GM18511 (cell line): ENCODE measurements around the gene BEAN1.

Source experiments
- ATAC-seq: cut with Tn5 transposase; IDR thresholded peaks from one replicate; pipeline ENCODE4 v1.9.1; 2021; ENCODE audit warnings: mild to moderate bottlenecking, moderate library complexity; ENCODE audit not compliant: unreplicated experiment

BEAN1 gene

DNA sequence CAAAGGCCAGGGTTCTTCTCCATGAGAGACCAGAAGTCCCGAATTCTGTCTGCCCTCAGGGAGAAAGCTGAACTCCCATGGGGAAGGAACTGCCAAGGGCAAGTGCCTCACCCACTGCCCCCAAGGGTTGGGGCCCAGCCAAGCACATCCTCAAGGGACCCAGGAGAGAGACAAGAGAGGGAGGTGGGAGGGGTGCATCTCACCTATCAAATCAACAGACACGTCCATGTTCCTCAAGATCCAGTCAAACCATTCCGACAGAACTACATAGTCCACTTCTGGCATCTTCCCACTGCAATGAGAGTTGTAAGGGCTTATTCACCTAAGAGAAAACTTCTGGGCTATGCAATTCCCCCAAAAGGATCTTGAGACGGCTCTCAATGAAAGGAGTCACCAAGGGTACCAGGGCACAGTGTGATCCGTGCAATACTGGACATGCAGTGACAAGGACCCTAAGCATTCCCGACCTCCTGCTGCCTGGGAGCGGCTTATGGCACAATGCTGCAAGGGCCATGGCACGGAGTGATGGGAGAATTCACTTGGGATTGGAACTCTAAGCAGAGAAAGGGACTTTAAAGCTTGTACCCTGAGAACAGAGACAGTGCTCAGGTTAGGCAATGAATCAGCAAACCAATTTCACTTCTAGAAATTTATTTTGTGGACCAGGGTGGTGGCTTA, 90.6 kb downstream of the BEAN1 start:
- ATAC-seq: no peak

DNA sequence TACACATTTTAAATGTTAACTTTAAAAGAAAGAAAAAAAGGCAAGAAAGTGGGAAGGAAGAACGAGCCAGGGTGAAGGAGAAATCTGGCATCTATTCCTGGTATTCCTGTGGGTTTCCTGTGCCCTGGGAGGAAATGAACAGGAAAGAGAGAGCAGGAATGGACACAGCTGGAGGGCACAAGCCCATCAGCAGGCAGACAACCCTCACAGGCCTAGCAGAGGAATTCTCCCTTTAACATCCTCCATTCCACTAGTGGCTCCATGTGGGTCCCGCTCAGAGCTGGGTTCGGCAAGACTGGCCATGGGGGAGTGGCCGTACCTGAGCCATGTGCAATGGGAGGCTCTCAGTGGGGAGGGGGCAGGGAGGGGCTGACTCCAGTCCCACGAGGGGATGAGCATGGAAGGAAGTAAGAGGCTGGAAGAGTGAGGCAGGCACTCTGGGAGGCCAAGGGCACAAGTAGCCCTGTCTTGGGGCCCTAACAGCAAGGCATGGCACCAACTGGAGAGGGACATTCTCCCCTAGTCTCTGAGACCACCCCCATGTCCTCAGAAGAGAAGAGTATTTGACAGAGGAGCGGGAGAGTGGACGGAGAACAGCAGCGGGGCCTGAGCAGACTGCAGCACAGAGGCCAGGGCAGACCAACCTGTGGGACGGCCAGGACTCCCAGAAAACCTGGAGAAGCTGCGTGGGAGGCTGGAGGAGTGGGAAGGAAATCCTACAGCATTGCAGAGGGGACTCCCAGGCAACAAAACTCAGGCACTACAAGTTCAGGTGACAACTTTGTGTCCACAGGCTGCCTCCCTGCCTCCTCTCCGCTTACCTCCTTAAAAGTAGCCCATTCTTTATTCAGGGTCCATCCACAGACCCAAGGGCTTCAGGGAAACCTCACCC, 92.6 kb downstream of the BEAN1 start:
- ATAC-seq: no peak

- no peak for ATAC-seq
Observed at GRCh38 chr16:66520406-66521170, 93.5 kb downstream of the BEAN1 start.

- ATAC-seq: no peak
Observed at GRCh38 chr16:66521252-66521713, 94.2 kb downstream of the BEAN1 start.

DNA sequence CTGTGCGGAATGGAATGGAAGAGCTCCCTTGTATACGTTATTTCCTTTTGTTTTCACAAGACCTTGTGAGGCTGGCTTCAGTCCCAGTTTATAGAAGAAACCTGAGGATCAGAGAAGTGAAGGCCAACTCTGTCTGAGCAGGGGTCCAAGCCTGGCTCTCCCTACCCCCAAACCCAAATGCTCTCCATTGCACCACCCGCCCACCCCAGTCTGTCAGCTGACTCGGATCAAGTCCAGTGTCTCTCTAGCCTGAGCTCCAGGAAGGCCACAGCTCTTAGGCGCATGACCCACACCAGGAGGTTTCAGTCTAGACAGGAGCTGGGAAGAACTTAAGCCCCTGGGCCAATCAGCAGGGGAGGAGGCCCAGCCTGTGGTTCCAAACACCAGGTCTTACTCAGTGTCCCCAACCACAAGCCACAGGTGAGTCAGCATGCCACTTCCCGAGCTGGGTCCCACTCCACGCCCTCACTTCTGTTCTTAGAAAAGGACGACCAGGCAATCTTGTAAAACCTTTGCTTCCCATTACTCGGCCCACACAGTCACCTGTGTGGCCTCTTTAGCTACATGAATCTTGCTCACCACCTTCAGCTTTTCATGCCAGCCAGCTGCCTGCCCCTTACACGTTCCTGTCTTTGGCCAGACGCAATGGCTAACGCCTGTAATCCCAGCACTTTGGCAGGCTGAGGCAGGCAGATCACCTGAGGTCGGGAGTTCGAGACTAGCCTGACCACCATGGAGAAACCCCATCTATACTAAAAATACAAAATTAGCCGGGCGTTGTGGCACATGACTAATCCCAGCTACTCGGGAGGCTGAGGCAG, 95.1 kb downstream of the BEAN1 start:
- peak; percentile 60 for ATAC-seq

GRCh38 chr16:66522816-66523590, 95.9 kb downstream of the BEAN1 start:
- ATAC-seq: no peak

DNA sequence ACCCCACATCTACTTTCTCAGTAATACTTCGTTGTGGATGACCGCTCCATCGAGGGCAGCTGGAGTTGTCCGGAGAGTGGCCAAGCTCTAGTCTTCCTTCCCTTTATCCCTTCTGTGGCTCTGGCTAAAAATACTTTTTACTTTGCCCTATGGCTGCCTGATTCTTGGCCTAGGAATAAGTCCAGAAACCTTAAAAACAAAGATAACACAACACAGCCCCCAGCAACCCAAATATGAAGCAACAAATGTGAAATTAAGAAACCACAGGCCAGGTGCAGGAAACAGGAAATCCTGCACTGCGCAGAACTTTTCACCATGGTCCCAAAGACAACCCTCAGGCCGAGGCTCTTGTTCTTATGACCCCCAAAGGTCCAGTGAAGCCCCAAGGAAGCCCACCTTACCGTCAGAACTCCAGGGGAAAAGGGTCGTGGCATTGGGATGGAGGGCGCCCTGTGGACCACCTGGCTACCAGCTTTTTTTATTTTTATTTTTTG, 96.8 kb downstream of the BEAN1 start:
- ATAC-seq: peak; percentile 56

GRCh38 chr16:66524601-66525164, 97.6 kb downstream of the BEAN1 start:
- peak; percentile 72 for ATAC-seq

GRCh38 chr16:66525396-66526180, 98.5 kb downstream of the BEAN1 start:
- no peak for ATAC-seq

GRCh38 chr16:66528294-66528693, 101.2 kb downstream of the BEAN1 start:
- ATAC-seq: no peak

- ATAC-seq: no peak
Observed at GRCh38 chr16:66529475-66529874, 102.4 kb downstream of the BEAN1 start.
